HT-29 (cell line): ENCODE data around the gene L3MBTL4. TPM values are rescaled to one million over a fixed set of nuclear protein-coding genes. Genes with fewer than 3 reads are reported as not detected.
"Not testable (repeated sequence)": the region's sequence is repeated elsewhere in the genome, so short reads cannot be mapped to it uniquely, and the experiment has no call there.

Experiments used
- DNase-seq: peaks from one replicate; pipeline ENCODE4 v3.0.0-alpha.2; 2015; ENCODE audit warnings: low spot score
- total RNA-seq: library from RNA; depleted of rRNA; stranded (reverse); fragments of >200 nt; shearing (Covaris generic); gene quantifications from 2 replicates; pipeline ENCODE4 v1.2.3, GENCODE V29; 2014

The L3MBTL4 gene
- total RNA-seq, 1 experiment from 2014 or later: not detected

DNA sequence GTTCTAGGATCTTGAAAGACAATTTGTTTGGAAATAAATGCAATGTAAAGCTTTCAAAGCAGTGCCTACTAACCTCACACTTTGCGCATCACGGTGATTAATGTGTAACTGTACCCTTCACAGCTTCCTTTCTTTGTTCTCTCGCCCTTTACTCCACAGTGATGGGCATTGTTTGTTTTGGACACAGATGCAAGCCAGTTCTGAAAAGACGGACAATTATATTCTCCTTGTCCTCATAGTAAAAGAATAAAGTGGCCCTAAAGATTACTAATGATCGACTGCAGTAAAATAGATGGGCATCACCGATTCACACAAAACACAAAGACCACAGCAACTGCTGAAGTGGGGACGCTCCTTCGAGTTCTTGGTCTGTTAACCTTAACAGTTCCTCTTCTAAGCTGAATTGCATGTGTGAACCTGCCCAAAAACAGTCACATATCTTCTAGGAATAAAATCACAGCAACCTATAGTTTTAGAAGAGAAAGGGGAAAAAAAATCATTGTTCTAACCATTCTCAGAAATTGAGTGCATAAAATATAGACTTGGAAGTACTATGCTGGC is 7.7 kb downstream of the L3MBTL4 start:
- no peak for DNase-seq

DNA sequence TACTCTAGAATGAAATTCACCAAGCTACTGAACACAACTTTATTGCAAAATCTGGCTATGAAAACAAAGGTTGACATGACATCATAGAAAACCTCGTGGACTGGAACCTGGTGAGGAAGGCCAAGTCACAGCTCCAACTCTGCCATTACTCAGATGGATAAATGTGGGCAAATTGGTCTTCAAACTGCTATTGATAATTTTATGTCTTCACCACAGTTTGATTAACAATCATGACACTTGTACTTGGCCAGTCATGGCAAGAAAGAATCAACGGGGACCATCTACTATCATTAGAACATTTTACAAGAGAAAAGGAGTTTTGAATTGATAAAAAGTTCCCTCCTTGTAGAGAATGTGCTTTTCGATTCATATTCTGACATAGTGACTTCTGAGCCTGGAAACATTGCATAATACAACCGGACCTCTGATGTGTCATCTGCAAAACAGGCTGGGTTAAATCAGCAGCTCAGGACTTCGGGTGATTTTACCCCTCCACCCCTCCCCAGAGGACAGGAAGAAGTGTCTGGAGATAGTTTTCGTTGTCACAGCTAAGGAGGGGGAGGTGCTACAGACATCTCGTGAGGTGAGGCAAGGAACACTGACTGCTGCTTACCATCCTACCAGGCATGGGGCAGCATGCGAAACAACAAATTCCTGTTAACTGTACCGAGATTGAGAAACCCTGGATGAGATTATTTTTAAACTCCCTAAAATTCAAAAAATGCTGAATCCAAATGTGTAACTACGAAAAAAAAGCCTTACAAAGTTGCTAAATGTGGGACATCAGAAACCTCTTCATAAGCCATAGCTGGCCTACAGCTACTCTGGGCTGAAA is 8.4 kb downstream of the L3MBTL4 start:
- no peak for DNase-seq

DNA sequence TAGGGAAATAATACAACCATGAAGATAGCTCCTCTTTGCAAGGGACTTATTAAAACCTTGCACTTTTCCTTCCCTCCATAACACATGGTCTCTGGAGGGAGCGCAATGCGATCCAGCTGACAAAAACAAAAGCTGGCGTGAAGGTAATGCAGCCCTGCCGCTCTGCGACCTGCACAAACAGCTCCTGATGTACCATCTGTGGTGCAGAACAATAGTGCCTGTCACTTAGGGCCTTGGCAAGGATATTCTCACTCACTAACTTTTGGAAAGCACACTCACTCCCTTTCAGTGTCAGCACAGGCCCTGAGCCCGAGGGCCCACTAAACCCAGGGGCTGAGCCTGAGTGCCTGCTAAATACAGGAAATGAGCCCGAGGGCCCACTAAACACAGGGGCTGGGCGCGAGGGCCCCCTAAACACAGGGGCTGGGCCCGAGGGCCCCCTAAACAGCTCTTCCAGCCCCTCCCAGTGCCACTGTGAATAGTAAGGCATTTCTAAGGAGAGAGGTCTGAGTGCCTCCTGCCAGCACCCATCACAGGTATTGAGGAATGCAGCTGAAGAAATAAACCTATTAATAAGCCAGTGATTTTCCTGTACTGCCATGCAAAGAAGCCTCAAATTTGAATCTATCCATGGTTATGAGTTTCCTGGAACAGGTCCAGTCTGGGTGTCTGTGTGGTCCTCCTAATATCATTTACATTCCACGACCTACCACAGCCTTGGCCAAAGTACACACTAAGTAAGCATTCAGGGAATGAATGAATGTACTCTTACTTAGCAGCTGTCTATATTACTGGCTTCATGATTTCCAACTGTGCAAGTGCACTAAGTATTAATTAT is 9.3 kb downstream of the L3MBTL4 start:
- no peak for DNase-seq

DNA sequence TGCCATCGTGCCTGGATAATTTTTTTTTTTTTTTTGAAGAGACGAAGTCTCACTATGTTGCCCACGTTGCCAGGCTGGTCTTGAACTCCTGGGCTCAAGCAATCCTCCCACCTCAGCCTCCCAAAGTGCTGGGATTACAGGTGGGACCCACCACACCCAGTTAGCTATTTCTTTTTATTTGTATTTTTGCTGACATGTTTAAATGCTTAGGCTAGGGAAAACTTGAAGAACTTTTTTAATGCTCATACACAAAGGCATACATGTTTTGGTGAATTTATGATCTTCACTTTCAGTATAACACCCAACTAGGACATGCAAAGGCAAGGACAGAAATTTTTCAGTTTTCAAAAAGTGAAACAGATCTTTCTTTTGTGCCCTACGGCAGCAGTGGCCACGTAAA is 9.9 kb downstream of the L3MBTL4 start:
- no peak for DNase-seq

DNA sequence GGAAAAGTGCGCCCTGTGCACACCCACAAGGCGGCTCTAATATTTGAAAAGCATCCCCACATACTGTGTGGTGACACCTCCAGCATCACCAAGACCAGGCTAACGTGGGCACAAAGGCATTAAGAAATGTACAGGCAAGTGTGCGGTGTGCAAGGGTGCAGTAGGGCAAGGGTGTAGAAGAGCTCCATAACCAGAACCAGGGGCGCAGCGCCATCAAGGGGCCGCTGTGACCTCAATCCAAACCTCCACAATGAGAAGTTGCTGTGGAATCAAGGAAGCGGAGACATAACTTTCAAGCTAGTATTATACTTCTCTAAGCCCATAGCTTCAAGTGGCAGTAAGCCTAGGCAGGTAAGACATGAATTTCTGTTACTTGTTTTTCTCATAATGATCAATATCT is 13.0 kb downstream of the L3MBTL4 start:
- peak; percentile 40 for DNase-seq

DNA sequence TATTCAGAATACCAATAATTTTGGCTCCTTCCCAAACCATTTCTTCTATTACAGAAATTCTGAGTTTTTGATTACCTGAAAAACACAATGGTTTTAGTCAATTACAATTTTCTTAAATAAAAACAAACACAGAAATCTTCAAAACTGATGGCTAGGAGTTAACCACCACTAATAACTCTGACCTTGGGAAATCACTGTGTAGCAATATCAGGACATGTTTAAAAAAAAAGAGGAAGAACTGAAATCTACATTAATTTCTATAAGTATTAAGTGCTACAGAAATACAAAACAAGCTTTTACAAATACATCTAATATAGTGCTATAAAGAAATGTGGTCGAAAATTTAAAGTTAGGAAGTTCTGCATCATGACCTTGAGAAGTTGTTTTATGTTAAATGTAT is 14.9 kb downstream of the L3MBTL4 start:
- DNase-seq: no peak

DNA sequence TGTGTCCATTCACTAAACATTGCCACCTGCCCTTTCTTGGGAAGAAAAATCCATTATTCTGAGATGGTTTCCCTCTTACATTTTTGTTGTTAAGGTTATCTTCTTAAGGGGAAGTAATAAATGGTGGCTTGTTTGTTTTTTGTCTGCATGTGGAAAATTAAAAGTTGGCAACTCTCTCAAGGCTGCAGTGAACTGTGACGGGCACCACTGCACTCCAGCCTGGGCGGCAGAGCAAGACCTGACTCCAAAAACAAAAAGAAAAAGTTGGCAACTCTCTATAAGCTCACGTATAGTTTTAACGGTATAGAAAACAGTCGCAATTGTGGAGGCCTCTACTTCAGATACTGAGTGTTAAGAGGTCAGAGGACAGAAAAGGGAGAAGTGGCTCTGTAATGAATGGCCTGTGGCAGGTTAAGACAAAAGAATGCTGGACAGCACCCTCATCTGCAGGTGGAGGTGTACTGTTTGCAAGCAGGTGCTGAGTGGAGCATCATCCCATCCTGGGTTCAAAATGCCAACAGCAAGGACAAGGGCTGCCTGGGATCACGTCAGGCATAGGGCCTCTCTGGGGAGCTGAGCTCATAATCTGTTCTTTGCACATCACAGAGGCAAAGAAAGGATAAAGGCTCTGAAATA is 16.7 kb downstream of the L3MBTL4 start:
- DNase-seq: no peak

DNA sequence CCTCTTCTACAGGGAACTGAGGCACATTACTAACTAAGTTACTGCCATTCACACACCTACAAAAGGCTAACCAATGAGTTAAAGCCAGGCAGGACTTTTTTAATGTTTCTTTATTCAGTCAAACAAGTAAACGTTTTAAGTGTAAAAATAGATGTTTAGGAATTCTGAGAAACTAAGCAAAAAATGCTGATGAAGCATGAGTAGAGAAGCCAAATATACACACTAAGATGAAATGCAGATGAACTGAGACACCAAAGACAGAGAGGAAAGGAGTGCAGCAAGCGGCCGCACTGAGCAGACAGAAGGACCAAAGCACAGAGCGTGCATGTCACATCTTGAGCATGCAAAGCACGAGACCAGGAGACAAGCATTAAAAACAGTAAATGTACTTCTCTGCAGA is 17.9 kb downstream of the L3MBTL4 start:
- DNase-seq: no peak

DNA sequence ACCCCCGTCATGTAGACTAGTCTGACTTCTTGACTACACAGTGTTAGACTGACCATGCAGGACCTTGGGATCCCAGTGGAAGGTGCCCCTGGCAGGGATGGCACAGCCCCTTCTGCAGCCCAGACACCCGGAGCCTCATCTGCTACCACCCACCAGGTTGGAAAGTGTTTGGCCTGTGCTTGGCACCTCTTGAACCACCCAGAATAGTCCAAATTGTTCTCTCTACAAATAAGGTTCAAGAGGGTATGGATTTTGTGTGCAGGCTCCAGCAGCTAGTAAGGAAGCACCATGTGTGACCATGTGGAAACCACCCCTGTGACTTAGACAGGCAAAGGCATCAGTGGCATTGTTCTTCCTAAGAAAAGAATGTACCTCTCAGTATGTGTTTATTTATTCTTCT is 18.4 kb downstream of the L3MBTL4 start:
- DNase-seq: no peak

DNA sequence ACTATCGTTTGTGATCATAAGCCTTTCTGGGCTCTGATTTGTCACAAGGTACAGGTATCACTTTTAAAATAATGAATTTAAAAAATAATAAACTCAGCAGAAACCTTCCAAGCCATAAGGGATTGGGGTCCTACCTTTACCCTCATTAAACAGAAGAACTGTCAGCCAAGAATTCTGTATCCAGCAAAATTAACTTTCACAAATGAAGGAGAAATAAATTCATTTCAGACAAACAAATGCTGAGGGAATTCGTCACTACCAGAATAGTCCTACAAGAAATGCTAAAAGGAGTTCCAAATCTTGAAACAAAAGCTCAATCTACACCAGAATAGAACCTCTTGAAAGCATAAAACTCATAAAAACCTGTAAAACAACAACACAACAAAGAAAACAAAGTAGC is 25.7 kb downstream of the L3MBTL4 start:
- DNase-seq: no peak

DNA sequence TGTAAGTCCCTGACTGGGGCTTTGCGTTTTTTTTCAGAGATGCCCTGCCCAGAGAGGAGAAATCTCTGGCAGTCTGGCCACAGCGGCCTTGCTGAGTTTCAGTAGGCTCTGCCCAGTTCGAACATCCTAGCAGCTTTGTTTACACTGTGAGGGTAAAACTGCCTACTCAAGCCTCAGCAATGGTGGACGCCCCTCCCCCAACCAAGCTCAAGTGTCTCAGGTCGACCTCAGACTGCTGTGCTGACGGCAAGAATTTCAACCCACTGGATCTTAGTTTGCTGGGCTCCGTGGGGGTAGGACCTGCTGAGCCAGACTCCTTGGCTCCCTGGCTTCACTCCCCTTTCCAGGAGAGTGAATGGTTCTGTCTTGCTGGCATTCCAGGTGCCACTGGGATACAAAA is 31.7 kb downstream of the L3MBTL4 start:
- DNase-seq: no peak

DNA sequence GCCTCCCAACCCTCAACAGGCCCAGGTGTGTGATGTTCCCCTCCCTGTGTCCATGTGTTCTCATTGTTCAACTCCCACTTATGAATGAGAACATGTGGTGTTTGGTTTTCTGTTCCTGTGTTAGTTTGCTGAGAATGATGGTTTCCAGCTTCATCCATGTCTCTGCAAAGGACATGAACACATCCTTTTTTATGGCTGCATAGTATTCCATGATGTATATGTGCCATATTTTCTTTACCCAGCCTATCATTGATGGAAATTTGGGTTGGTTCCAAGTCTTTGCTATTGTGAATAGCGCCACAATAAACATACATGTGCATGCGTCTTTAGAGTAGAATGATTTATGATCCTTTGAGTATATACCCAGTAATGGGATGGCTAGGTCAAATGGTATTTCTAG is 37.2 kb downstream of the L3MBTL4 start:
- not testable (repeated sequence) for DNase-seq

DNA sequence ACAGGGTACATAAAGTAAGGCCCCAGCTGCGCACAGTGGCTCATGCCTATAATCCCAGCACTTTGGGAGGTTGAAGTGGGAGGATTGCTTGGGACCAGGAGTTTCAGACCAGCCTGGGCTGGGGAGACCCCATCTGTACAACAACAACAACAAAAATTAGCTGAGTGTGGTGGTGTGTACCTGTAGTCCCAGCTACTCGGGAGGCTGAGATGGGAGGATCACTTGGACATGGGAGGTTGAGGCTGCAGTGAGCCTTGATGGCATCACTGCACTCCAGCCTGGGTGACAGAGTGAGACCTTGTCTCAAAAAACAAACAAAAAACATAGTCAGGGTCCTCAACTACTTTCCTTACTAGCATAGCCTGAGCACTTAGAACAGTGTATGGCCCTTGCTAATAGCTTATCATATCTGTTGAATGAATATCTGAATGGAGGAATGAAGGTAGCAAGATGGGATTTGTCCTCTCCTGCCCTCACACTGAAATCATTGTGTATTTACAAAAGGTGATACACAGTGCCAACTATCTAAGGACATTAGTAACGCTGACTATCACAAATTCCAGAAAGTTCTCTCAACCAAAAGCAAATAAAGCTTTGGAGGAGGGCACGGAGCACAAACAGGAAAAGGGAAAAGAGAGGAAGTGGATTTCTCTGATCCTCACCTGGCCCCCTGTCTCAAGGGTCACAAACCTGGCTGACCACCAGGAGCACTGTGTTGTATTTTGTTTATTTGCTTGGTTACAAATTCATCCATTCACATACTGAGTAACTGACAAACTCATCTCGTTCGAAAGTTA is 38.1 kb downstream of the L3MBTL4 start:
- no peak for DNase-seq

DNA sequence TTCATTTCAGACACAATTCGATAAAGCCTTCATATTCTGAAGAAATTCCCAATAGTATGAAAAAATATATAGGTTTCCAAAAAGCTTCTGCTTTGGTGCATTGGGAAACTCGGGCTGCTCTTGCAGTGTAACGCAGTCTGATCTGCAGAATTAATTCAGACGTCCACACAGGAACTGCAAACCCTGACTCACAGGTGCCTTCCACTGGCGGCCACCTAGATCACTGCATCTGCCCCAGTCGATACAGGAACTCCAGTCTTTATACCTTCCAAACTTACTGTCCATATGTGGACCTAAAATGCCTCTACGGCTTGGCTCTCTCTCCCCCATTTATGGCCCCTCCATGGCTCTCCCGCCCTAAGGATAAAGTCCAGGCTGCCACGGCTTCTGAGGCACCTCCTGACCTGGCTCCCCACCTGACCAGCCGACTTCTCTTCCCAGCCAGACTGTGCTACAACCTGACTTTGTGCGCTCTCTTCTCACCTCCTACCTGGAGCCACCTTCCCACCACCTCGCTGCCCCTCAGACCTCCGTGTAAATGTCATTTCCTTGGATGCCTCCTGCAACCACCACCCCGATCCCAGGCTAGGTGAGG is 39.7 kb downstream of the L3MBTL4 start:
- DNase-seq: no peak

DNA sequence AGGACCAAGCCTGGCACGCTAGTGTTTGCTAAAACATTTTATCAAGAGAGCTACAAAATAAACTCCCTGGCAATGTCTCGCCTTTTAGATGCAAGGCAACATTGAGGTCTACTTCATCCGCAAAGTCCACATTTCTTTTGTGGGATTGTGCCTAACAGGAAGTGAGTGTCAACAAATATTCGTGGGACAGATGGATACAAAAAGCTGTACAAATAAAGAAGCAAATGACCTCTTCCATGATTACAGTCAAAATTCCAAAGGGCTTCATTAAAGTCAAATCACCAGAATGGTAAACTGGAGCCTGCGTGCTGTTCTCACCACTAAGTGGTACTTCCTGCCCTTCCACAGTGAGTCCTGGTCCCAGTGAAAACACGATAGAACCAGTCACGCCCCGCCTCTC is 40.4 kb downstream of the L3MBTL4 start:
- no peak for DNase-seq

DNA sequence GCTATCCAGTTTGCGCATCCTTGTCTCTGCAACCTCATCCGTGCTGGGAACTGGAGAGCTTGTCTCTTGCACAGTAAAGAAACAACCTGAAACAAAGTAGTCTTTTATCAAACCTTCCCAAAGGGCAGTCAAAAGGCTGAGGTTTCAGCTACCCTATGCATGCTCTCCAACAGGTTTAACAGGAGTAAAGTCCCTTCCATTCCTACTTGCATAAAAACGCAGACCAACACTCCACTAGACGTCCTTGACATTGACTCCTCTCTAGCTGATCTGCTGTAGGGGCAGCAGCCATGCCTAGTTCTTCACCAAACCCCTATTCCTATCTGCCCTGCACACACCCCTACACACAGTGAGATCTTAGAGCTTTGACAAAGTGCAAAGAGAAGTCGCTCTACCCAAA is 41.5 kb downstream of the L3MBTL4 start:
- no peak for DNase-seq

DNA sequence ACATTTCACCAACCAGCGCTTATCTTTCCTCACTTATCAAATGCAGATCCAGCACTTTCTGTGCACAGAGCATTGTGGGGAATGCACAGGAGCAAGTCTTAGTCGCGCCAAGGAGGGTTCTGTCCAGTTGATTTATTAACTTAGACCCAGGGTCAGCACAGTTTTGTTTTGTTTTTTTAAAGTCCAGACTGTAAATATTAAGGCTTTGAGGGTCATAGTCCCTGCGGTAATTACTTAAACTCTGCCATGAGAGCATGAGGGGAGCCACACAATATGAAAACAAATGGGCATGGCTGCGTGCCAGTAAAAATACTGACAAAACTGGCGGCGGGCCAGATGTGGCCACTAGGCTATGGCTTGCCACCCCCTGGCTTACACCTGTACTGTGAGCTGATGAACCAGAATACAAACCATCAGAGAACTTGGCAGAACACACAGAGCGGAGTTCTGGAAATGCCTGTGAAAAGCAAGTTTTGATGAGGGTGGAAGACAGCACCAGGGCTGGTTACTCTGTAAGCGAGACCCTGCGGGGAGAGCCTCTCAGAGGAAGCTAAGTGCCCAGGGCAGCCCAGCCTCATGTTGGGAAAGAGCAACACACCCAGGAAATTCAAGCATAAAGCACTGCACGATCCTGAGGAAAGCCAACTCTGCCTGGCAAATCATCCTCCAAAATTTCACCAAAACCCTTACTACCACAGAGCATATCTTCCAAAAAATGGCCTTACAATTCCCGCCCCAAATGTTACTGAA is 43.6 kb downstream of the L3MBTL4 start:
- DNase-seq: peak; percentile 54

DNA sequence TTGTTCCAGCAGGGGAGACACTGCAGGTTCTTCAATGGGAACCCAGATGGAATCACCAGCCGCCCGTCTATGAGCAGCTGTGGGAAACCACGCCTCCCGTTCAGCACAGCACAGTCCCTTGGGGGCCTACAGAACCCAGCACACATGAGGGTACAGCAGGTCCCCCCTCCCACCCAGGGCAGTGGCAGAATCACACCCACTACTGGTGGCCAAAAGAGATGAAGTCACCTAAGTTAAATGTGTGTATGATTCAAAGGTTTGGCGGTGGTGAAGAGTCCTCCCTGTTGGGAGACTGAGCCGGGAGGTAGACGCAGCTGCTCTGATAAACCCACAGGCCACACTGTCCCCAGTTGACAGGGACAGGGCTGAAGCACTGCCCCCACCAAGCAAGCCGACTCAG is 44.3 kb downstream of the L3MBTL4 start:
- DNase-seq: no peak

DNA sequence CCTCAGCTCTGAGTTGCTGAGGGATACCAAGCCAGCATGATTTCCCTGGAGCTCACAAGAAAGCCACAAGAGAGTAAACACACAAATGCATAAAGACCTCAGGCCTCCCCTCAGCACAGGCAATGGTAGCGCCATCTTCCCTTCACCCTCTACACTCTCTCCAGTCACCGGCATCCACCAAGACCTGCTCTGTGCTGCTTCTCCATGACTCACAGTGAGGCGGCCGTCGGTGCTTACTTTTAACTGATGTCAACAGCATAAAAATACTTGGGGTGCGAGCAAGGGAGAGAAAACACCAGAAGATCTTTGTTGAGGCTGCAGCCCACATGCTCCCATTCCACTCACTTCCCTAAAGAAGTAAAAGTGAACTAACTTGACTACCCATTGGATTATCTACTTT is 46.7 kb downstream of the L3MBTL4 start:
- DNase-seq: no peak

DNA sequence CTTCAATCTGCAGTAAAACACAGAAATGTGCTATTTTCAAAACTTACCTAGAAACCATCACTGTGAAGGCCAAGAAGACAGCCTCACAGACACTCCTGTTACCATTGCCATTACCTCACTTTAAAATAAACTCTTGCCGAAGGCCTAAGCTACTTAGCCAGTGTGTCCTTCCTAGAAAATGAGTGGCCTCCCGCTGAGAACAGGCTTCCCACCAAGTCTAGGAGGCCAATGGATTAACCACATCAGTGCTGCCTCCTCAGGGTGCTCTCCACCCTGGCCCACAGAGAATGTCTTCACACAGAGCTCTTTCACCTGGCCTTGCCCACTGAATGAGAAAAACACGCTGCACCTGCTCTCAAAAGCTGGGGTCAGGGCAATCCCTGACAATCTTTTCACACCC is 47.5 kb downstream of the L3MBTL4 start:
- no peak for DNase-seq
